Caco-2 (cell line): Measurements from ENCODE around the gene OR52I1. TPM values are rescaled to one million over a fixed set of nuclear protein-coding genes. Genes with fewer than 3 reads are reported as not detected.

Experiments
- BruUV-seq: library from RNA; stranded (reverse); fragments of 400-500 nt; replicated peaks from 2 replicates; lab custom pipeline; 2021; lab: Mats Ljungman, UMichigan
- CTCF ChIA-PET: fragments of 300-600 bp; sonication (Branson Sonifier 250); formaldehyde crosslinking; loops from one replicate; lab custom pipeline; 2022; ENCODE audit warnings: antibody characterized with exemption; lab: Charles Lee
- POLR2A ChIA-PET: fragments of 300-600 bp; sonication (Branson Sonifier 250); formaldehyde crosslinking; loops from one replicate; lab custom pipeline; 2022; ENCODE audit warnings: antibody characterized with exemption; lab: Charles Lee
- DNase-seq, 2 experiments: peaks; one replicate each; pipeline versions ENCODE4 v3.0.0 to v3.0.0-alpha.2; 2020 to 2022
- H3K27me3 ChIP-seq: replicated peaks from 2 replicates; pipeline ENCODE4 v1.6.0; 2011; ENCODE audit warnings: low read length; ENCODE audit not compliant: control insufficient read depth, insufficient read depth
- H3K36me3 ChIP-seq: 2 replicates; pipeline ENCODE4 v1.5.1; 2011; ENCODE audit warnings: low read length; ENCODE audit not compliant: control insufficient read depth, insufficient read depth
- H3K4me1 ChIP-seq: fragments of 250-450 bp; sonication (Bioruptor Pico); 2 replicates; pipeline ENCODE4 v1.5.1; 2020; ENCODE audit warnings: mild to moderate bottlenecking
- H3K4me3 ChIP-seq: 2 replicates; pipeline ENCODE4 v1.5.1; 2011; ENCODE audit warnings: low read depth, mild to moderate bottlenecking, control low read depth, low read length
- H3K9me3 ChIP-seq: fragments of 250-450 bp; sonication (Bioruptor Pico); 2 replicates; pipeline ENCODE4 v1.5.1; 2020; ENCODE audit warnings: mild to moderate bottlenecking, moderate library complexity
- H3K27ac Mint-ChIP-seq: one replicate; pipeline ENCODE4 v1.8.0; 2022; ENCODE audit warnings: mixed read lengths; ENCODE audit not compliant: unreplicated experiment
- H3K27me3 Mint-ChIP-seq: one replicate; pipeline ENCODE4 v1.8.0; 2022; ENCODE audit warnings: mixed read lengths; ENCODE audit not compliant: insufficient read depth, unreplicated experiment
- H3K36me3 Mint-ChIP-seq: one replicate; pipeline ENCODE4 v1.8.0; 2022; ENCODE audit warnings: mild to moderate bottlenecking, mixed read lengths; ENCODE audit not compliant: insufficient read depth, unreplicated experiment
- H3K4me1 Mint-ChIP-seq: one replicate; pipeline ENCODE4 v1.8.0; 2022; ENCODE audit warnings: low read depth, mixed read lengths; ENCODE audit not compliant: unreplicated experiment
- H3K4me3 Mint-ChIP-seq: one replicate; pipeline ENCODE4 v1.8.0; 2022; ENCODE audit warnings: mild to moderate bottlenecking, moderate library complexity, mixed read lengths; ENCODE audit not compliant: unreplicated experiment
- H3K9me3 Mint-ChIP-seq: one replicate; pipeline ENCODE4 v1.8.0; 2022; ENCODE audit warnings: mixed read lengths; ENCODE audit not compliant: unreplicated experiment
- CTCF ChIP-seq, 2 experiments: fragments of 200-600 bp in 1 of 2; IDR thresholded peaks; 1 replicate in 1 of 2; 2 replicates in 1 of 2; pipeline versions ENCODE4 v1.5.1 to v1.8.0; 2011 to 2022; ENCODE audit warnings: antibody characterized with exemption in 1 of 2, control low read depth in 1 of 2, inconsistent platforms in 1 of 2, low read depth in 1 of 2, low read length in 1 of 2, mild to moderate bottlenecking in 1 of 2, moderate library complexity in 1 of 2; ENCODE audit not compliant: insufficient read depth in 1 of 2, severe bottlenecking in 1 of 2, unreplicated experiment in 1 of 2
- intact Hi-C: fragments of 100-400 bp; cut with micrococcal nuclease; formaldehyde crosslinking; loops from one replicate; pipeline ENCODE4 v1.10.0; 2022; ENCODE audit not compliant: unreplicated experiment
- total RNA-seq: library from RNA; stranded (reverse); gene quantifications from 2 replicates; pipeline ENCODE4 v1.2.3, GENCODE V29; 2022

Gene OR52I1
- total RNA-seq, 1 experiment from 2014 or later = not detected

DNA sequence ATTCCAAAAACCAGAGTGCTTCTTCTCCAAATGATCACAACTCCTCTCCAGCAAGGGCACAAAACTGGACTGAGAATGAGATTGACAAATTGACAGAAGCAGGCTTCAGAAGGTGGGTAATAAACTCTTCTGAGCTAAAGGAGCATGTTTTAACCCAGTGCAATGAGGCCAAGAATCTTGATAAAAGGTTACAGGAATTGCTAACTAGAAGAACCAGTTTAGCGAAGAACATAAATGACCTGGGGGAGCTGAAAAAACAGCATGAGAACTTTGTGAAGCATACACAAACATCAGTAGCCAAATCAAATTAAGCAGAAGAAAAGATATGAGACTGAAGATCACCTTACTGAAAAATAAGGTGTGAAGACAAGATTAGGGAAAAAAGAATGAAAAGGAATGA lies 33.4 kb upstream of the OR52I1 start:
- ChIA-PET CTCF (interaction anchor here (2.0 kb wide), 1 partner anchor 21 kb away, joined by 8 read pairs; no protein-coding TSS in a partner anchor), POLR2A (no interaction called here)
- H3K27ac Mint-ChIP-seq = peak overlapping the region; percentile 5
- no peak for TF ChIP-seq CTCF (IDR thresholded peaks at IDR 0.05; ENCODE audit: insufficient read depth in 1 of 2, low read depth in 1 of 2, low read length in 1 of 2, severe bottlenecking in 1 of 2, unreplicated experiment in 1 of 2)
- peak overlapping the region; percentile 15 for H3K4me3 Mint-ChIP-seq
- no peaks in the 10 kb centered on the region for H3K27me3 ChIP-seq
- no peaks in the 10 kb centered on the region for H3K36me3 ChIP-seq
- BruUV-seq = no TSS peak
- peaks cover 8% of the 10 kb centered on the region for H3K9me3 ChIP-seq
- H3K4me1 ChIP-seq = peaks cover 26% of the 10 kb centered on the region
- H3K4me1 Mint-ChIP-seq = peaks cover 7% of the 10 kb centered on the region
- no peak overlapping the region for H3K4me3 ChIP-seq
- intact Hi-C loops = no loop called here
- DNase-seq = peak in 1 of 2 experiments; percentile 47
- H3K36me3 Mint-ChIP-seq = no peaks in the 10 kb centered on the region
- H3K9me3 Mint-ChIP-seq = no peaks in the 10 kb centered on the region
- no peaks in the 10 kb centered on the region for H3K27me3 Mint-ChIP-seq

DNA sequence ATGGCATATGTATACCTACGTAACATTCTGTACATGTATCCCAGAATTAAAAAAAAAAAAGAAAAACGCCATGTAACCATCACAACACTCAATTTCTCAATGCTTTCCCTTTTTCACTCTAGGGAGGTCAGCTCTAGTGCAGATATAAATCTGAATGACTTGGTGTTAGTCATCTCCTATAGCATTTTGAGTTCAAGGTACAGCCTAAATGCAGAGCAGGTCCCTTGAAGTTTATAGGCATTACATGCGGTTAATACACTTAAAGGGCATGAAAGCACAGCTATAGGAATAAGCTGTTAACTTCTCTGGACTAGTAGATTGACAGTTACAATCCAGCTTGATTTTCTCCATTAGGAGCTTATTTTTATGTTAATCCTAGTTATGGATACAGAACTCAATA lies 28.5 kb upstream of the OR52I1 start:
- Mint-ChIP-seq H3K36me3 (no peaks in the 10 kb centered on the region), H3K27me3 (no peaks in the 10 kb centered on the region), H3K27ac (no peak overlapping the region), H3K4me3 (no peak overlapping the region), H3K4me1 (peaks cover 5% of the 10 kb centered on the region), H3K9me3 (no peaks in the 10 kb centered on the region)
- Histone ChIP-seq H3K4me1 (peaks cover 15% of the 10 kb centered on the region), H3K27me3 (no peaks in the 10 kb centered on the region; the same call in 1 of the 2 replicates), H3K36me3 (no peaks in the 10 kb centered on the region), H3K9me3 (peaks cover 8% of the 10 kb centered on the region), H3K4me3 (no peak overlapping the region)
- no TSS peak for BruUV-seq
- POLR2A ChIA-PET = no interaction called here
- intact Hi-C loops = no loop called here
- no peak for DNase-seq
- TF ChIP-seq CTCF (IDR thresholded peaks at IDR 0.05; ENCODE audit: insufficient read depth in 1 of 2, low read depth in 1 of 2, low read length in 1 of 2, severe bottlenecking in 1 of 2, unreplicated experiment in 1 of 2) = no peak
- CTCF ChIA-PET = no interaction called here

- Mint-ChIP-seq H3K4me3 (no peak overlapping the region), H3K27ac (no peak overlapping the region), H3K36me3 (no peaks in the 10 kb centered on the region), H3K9me3 (no peaks in the 10 kb centered on the region), H3K4me1 (no peaks in the 10 kb centered on the region), H3K27me3 (no peaks in the 10 kb centered on the region)
- intact Hi-C loops = no loop called here
- CTCF ChIA-PET = no interaction called here
- BruUV-seq = no TSS peak
- DNase-seq = no peak
- Histone ChIP-seq H3K4me3 (no peak overlapping the region), H3K4me1 (no peaks in the 10 kb centered on the region), H3K9me3 (no peaks in the 10 kb centered on the region), H3K36me3 (no peaks in the 10 kb centered on the region), H3K27me3 (no peaks in the 10 kb centered on the region; the same call in 1 of the 2 replicates)
- no peak for TF ChIP-seq CTCF (IDR thresholded peaks at IDR 0.05; ENCODE audit: insufficient read depth in 1 of 2, low read depth in 1 of 2, low read length in 1 of 2, severe bottlenecking in 1 of 2, unreplicated experiment in 1 of 2)
- POLR2A ChIA-PET = no interaction called here
Observed at GRCh38 chr11:4569075-4569474, 24.8 kb upstream of the OR52I1 start.
